Measurements from ENCODE around the gene NKRF.
A peak's percentile ranks its signal among the peaks of the same experiment; 100 is the strongest.
"Not testable (repeated sequence)": the region's sequence is repeated elsewhere in the genome, so short reads cannot be mapped to it uniquely, and the experiment has no call there.

NKRF gene

DNA sequence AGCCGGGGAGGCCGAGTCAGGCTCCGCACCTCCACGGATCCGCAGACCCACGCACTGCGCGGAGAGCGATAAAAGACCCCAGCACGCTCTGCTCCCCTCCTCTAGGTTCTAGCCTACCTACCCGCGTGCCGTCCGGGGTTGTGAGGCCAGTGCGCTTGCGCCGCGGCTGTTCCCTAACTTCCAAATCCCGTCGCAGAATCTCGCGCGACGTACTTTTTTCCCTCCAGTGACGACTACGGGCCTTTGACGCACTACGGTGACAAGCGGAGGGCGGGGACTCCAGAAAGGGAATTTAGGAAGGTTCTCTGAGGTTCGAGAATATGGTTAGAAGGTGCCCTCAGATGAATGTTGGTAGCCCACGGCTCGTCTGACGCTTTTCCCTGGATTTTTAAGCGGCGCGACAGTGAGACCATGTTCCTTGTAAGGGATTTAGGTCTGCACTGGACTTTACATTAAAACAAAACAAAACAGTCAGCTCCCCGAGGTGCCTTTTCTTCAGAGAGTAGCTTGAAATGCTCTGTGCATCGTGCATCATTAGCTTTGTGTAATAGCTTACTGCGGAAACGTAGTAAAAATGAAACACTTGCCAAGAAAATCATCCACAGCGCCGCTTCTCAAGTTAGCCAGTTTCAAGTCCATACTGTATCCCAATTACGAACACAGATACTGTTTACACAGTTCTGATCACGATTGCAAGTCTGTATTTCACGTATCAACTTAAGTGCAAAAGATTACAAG lies at the start of gene NKRF:
NKRF (minus strand) TSS at position 145 of the 738 bp plus-strand sequence.
- DNase-seq, result peak; percentile 88

DNA sequence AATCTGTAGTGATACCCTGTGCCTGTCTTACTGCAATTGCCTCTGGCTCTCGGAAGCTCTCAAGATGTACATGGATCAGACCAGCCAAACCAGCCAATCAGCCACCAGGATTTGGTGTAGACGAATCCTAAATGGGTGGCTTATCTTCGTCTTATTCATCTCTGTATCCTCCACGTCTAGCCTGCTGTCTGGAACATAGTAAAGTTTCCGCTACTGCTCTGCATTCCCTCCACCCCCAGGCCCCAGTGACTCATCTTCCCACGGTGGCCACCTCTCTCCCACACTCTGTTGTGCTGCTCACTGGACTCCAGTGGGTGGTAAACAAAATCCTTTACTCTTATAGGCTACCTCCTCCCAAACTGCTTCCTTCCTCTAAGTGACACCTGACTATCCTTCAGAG lies 48.9 kb upstream of the NKRF start:
- peak; percentile 71 for DNase-seq

- peak; percentile 19 for DNase-seq
Measured at GRCh38 chrX:119654112-119654531, 47.9 kb upstream of the NKRF start.

DNA sequence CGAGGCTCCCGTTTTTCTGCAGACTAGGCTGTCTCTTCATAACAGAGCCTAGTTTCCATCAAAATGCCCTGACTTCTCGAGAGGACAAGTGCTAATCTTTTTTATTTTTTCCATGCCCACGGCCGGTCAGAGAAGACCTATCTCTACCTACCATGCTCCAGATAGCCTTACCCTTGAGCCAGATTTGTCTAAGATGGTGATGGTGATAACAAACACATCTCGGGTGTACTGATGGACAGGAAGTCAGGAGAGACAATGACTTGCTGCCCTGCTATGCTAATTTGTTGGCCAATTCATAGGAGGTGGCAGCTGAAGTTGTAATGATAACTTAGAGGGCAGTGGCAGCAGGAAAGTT lies 42.2 kb upstream of the NKRF start:
- no peak for DNase-seq

DNA sequence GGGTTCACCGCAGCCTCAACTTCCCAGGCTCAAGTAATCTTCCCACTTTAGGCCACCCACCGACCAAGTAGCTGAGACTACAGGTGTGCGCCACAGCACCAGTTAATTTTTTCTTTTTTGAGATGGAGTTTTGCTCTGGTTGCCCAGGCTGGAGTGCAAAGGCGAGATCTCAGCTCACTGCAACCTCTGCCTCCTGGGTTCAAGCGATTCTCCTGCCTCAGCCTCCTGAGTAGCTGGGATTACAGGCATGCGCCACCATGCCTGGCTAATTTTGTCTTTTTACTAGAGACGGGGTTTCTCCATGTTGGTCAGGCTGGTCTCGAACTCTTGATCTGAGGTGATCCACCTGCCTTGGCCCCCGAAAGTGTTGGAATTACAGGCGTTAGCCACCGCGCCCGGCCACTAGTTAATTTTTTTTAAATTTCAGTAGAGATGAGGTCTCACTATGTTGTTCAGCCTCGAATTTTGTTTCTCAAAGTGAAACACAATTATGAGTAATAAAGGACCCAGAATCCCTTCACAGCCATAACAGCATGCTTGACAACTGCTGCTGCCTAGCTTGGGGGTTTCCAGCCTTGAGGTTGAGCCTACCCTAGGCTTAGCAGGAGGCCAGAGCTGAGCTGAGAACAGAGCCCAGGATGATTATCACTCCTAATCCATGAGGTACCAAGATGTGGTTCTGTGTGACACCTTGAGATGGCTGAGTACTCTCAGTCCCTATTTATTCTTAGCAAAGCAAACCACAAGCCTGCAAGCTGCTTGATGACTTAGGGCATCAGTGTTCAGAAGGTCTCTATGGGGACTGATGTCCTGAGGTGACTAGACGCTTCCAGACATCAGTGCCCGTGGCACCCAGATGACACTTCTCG lies 41.6 kb upstream of the NKRF start:
- DNase-seq, result peak; percentile 67

- no peak for DNase-seq
Measured at GRCh38 chrX:119647089-119647488, 40.9 kb upstream of the NKRF start.

GRCh38 chrX:119646515-119646914 lies 40.3 kb upstream of the NKRF start:
- DNase-seq, result no peak

GRCh38 chrX:119643696-119644095 lies 37.5 kb upstream of the NKRF start:
- no peak for DNase-seq

DNA sequence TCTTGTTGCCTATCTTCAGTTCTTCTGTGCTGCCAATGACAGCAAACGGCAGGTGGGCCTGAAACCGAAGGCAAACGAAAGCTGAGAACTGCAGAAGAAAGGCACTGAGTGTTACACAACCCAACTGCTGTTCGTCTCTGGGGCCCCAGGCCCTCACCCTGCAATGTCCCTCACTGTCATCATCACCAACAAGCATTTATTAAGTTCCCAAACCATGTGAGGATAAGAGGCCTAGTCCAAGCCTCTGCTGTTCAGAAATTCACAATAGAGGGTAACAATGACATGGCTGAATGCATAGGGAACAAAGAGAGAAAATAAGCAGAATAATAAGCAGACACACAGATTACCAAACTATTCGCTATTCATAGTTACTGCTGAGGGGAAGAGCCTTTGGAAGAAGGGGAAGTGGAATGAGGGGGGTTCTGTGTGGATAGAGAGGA lies 34.5 kb upstream of the NKRF start:
- no peak for DNase-seq

DNA sequence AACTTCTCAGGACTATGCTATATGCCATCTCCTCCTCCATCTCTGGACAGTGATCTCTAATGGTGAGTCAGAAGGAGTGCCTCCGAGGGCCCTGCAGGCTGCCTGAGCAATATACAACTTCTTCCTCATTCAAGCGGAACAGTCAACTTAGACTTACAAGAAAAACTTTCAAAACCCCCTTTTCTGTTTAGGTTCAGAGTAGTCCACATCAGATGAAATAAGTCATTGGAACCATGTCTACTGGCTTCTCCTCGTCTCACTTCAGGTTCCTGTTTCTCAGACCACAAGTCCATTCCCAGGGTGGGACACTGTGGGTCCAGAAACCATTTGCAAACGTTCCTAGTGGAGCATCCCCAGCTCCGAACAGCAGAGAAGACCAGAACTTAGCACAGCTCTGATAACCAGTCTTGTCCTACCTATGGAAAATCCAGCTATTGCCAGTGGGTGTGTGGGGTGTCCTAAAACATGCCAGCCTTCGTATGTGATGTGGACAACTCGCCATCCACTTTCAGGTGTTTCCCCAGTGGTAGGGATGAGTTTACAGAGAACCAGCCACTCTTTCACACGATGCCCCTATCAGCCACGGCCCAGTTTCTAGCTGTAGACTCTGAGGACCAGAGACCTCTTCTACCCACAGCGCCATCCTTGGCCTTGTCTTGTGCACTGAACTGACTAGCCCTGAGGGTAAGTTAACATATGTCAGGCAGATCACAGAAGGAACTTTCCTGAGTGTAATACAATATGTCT lies 32.7 kb upstream of the NKRF start:
- no peak for DNase-seq

DNA sequence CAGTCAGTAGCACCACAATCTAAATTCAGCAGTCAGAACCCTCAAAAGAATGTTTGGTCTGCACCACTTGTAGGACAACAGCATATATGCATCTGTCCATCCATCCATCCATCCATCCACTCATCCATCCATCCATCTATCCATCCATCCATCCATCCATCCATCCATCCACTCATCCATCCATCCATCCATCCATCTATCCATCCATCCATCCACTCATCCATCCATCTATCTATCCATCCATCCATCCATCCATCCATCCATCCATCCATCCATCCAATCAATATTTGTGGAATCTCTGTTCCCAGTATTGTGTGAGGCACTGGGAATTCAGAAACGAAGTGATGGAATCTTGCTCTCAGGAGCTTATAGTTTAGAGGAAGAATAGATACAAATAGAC lies 31.2 kb upstream of the NKRF start:
- not testable (repeated sequence) for DNase-seq

- DNase-seq, result no peak
Measured at GRCh38 chrX:119636419-119636818, 30.2 kb upstream of the NKRF start.

- DNase-seq, result no peak
Measured at GRCh38 chrX:119635799-119636198, 29.6 kb upstream of the NKRF start.

- no peak for DNase-seq
Measured at GRCh38 chrX:119635179-119635578, 29.0 kb upstream of the NKRF start.

GRCh38 chrX:119625843-119626242 lies 19.6 kb upstream of the NKRF start:
- DNase-seq, result no peak

GRCh38 chrX:119624951-119625668 lies 18.9 kb upstream of the NKRF start:
- no peak for DNase-seq

DNA sequence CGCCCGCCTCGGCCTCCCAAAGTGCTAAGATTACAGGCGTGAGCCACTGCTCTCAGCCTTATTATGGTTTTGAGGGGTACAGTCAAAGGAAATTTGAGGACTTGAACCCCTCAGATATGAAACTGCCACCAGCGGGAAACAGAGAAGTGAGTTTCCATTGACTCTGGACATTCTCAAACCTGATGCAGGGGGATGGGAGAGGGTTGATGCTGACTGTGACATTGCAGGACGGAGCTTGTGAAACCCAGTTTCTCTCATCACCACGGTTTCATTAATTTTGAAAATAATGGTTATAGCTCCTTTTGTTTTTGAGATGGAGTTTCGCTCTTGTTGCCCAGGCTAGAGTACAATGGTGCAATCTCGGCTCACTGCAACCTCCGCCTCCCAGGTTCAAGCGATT lies 18.2 kb upstream of the NKRF start:
- DNase-seq, result no peak

DNA sequence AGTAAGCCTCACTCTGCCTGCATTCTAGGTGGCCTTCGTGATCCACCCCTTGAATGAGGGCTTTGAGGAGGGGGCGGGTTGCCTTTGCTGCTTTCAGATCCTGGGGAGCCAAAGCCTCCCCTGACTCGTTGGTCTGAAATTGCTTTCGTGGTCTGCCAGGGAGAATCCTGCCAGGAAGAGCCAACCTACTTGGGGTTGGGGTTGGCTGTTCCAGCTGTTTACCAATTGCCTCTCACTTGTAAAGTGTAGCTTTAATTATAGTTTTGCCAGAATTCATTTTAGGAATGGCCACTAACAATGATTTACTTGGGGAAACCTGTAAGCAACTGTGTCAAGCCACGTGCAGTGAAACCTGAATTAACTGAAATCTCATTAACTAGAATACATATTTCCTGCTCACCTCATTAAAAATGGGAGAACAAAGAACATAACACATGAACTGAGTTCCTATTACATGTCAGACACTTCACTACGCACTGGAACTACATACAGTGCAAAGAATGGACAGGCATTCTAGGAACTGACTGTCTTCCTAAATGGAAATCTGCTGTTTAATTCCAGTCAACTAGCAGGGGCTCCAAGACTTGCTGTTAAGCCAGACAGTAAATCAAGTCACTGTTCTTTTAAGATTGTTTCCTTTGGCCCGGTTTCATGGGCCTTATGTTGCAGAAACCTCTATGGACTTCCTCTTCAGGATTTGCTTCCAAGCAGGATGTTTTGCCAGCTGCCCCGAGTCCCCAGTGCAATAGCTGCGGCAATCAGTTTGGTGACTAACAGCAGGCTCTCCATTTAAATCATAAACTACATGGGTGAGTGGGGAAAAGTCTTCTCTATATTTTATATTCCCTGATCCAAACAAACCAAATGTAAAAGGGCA lies 16.4 kb upstream of the NKRF start:
- no peak for DNase-seq

DNA sequence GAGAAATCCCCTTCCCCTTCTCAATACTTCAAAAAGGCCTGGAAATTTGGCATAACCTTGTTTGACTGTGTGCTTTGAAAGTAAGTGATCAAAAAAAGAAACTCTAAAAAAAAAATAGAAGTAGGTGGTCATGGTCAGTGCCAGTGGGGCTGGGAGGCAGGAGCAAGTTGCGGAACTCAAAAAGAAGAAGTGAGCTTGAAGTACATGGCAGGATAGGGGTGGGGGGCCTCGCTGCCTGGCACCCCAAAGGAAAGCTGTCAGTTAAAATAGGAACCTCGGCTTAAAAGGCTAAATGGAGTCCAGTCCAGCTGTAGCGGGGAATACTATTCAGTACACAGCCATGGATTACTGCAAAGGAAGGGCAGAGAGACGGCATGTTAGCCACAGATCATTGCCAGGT lies 12.2 kb upstream of the NKRF start:
- DNase-seq, result no peak

GRCh38 chrX:119617517-119618164 lies 11.4 kb upstream of the NKRF start:
- no peak for DNase-seq

GRCh38 chrX:119614776-119615175 lies 8.6 kb upstream of the NKRF start:
- DNase-seq, result no peak
